ENCODE measurements around the gene LRRC31.

- no peak for TF ChIP-seq CREB1 (IDR thresholded peaks at IDR 0.05; ENCODE audit: low read depth)
- no peak for TF ChIP-seq YY1 (IDR thresholded peaks at IDR 0.05; ENCODE audit: low read depth)
- TF ChIP-seq CEBPB (IDR thresholded peaks at IDR 0.05), result no peak
- TF ChIP-seq RAD21 (IDR thresholded peaks at IDR 0.05; ENCODE audit: low read depth), result no peak
- TF ChIP-seq EP300 (IDR thresholded peaks at IDR 0.05; ENCODE audit: borderline replicate concordance), result no peak
- TF ChIP-seq TEAD4 (IDR thresholded peaks at IDR 0.05), result no peak
- no peak for TF ChIP-seq REST (IDR thresholded peaks at IDR 0.05; ENCODE audit: low read depth)
- TF ChIP-seq NFIC (IDR thresholded peaks at IDR 0.05), result no peak
- no peak for TF ChIP-seq MAX (IDR thresholded peaks at IDR 0.05)
- no peak for TF ChIP-seq USF1 (IDR thresholded peaks at IDR 0.05)
- no peak for TF ChIP-seq EGR1 (IDR thresholded peaks at IDR 0.05)
- TF ChIP-seq TAF1 (IDR thresholded peaks at IDR 0.05; ENCODE audit: low read depth), result no peak
- TF ChIP-seq ZBTB7A (IDR thresholded peaks at IDR 0.05; ENCODE audit: low read depth), result no peak
These were observed 35.7 kb upstream of the LRRC31 start for GRCh38 chr3:169905404-169905803.

All from Ishikawa (cell line).